Skin of body (tissue), 2 donors: ENCODE data around the gene CACNA2D3. TPM values are rescaled to one million over a fixed set of nuclear protein-coding genes. Genes with fewer than 3 reads are reported as not detected.
A peak's percentile ranks its signal among the peaks of the same experiment; 100 is the strongest.

Source experiments
- DNase-seq: peaks from one replicate; lab custom pipeline; 2025; lab: John Stamatoyannopoulos, UW
- total RNA-seq: library from RNA; depleted of rRNA; stranded (reverse); fragments of >200 nt; gene quantifications from one replicate; pipeline ENCODE4 v1.2.3, GENCODE V29; 2014

CACNA2D3 gene
- total RNA-seq, 1 donor from 2014 or later, result 1.2 TPM

- DNase-seq, result no peak
These were observed 244.5 kb downstream of the CACNA2D3 start for GRCh38 chr3:54366839-54367238.

GRCh38 chr3:54372232-54372631, 249.9 kb downstream of the CACNA2D3 start:
- DNase-seq, result no peak

- DNase-seq, result no peak
These were observed 252.0 kb downstream of the CACNA2D3 start for GRCh38 chr3:54374214-54374852.

- DNase-seq, result no peak
These were observed 253.9 kb downstream of the CACNA2D3 start for GRCh38 chr3:54376142-54376807.

- peak; percentile 39 for DNase-seq
These were observed 254.7 kb downstream of the CACNA2D3 start for GRCh38 chr3:54376939-54377578.

- DNase-seq, result no peak
These were observed 255.8 kb downstream of the CACNA2D3 start for GRCh38 chr3:54378184-54378583.

- DNase-seq, result no peak
These were observed 261.9 kb downstream of the CACNA2D3 start for GRCh38 chr3:54384279-54384678.

- DNase-seq, result no peak
These were observed 268.2 kb downstream of the CACNA2D3 start for GRCh38 chr3:54390582-54390981.

- no peak for DNase-seq
These were observed 270.8 kb downstream of the CACNA2D3 start for GRCh38 chr3:54393150-54393549.

GRCh38 chr3:54408328-54408727, 286.0 kb downstream of the CACNA2D3 start:
- DNase-seq, result no peak

- no peak for DNase-seq
These were observed 299.6 kb downstream of the CACNA2D3 start for GRCh38 chr3:54421943-54422342.

- no peak for DNase-seq
These were observed 301.9 kb downstream of the CACNA2D3 start for GRCh38 chr3:54424292-54424691.

- DNase-seq, result no peak
These were observed 304.0 kb downstream of the CACNA2D3 start for GRCh38 chr3:54426381-54426780.

GRCh38 chr3:54427501-54427900, 305.1 kb downstream of the CACNA2D3 start:
- DNase-seq, result no peak

GRCh38 chr3:54427941-54428871, 305.9 kb downstream of the CACNA2D3 start:
- DNase-seq, result peak; percentile 87

GRCh38 chr3:54432975-54433374, 310.6 kb downstream of the CACNA2D3 start:
- DNase-seq, result no peak

GRCh38 chr3:54433846-54434245, 311.5 kb downstream of the CACNA2D3 start:
- no peak for DNase-seq

- DNase-seq, result no peak
These were observed 312.4 kb downstream of the CACNA2D3 start for GRCh38 chr3:54434756-54435155.

GRCh38 chr3:54437271-54437670, 314.9 kb downstream of the CACNA2D3 start:
- no peak for DNase-seq

GRCh38 chr3:54443561-54444161, 321.3 kb downstream of the CACNA2D3 start:
- no peak for DNase-seq

GRCh38 chr3:54445630-54446029, 323.3 kb downstream of the CACNA2D3 start:
- DNase-seq, result no peak
